ENCODE results near the gene TIMP4.

The TIMP4 gene

GRCh38 chr3:12158387-12159226 is at the start of gene TIMP4:
Gene TIMP4, minus strand, starts transcription at chr3:12158912. Its CDS starts 72 bp downstream, at chr3:12158840.
- no peak for DNase-seq

GRCh38 chr3:12205171-12205570 is 46.5 kb upstream of the TIMP4 start:
- no peak for DNase-seq

GRCh38 chr3:12201813-12202212 is 43.1 kb upstream of the TIMP4 start:
- DNase-seq: no peak

GRCh38 chr3:12198301-12198700 is 39.6 kb upstream of the TIMP4 start:
- no peak for DNase-seq

- DNase-seq: no peak
Observed at GRCh38 chr3:12197475-12197874, 38.8 kb upstream of the TIMP4 start.

- DNase-seq: no peak
Observed at GRCh38 chr3:12196684-12197083, 38.0 kb upstream of the TIMP4 start.

GRCh38 chr3:12195231-12195630 is 36.5 kb upstream of the TIMP4 start:
- no peak for DNase-seq

GRCh38 chr3:12194669-12195161 is 36.0 kb upstream of the TIMP4 start:
- DNase-seq: no peak

- DNase-seq: no peak
Observed at GRCh38 chr3:12194209-12194608, 35.5 kb upstream of the TIMP4 start.

- no peak for DNase-seq
Observed at GRCh38 chr3:12193485-12194165, 34.9 kb upstream of the TIMP4 start.

GRCh38 chr3:12192655-12193484 is 34.2 kb upstream of the TIMP4 start:
- DNase-seq: no peak

GRCh38 chr3:12192173-12192572 is 33.5 kb upstream of the TIMP4 start:
- DNase-seq: no peak

GRCh38 chr3:12191559-12191958 is 32.8 kb upstream of the TIMP4 start:
- DNase-seq: no peak

GRCh38 chr3:12190832-12191231 is 32.1 kb upstream of the TIMP4 start:
- no peak for DNase-seq

- DNase-seq: no peak
Observed at GRCh38 chr3:12190221-12190807, 31.6 kb upstream of the TIMP4 start.

GRCh38 chr3:12188681-12189287 is 30.1 kb upstream of the TIMP4 start:
- no peak for DNase-seq

- no peak for DNase-seq
Observed at GRCh38 chr3:12188328-12188648, 29.6 kb upstream of the TIMP4 start.

- DNase-seq: peak in 1 of 4 experiments; percentile 3
Observed at GRCh38 chr3:12187448-12188327, 29.0 kb upstream of the TIMP4 start.

GRCh38 chr3:12186515-12187286 is 28.0 kb upstream of the TIMP4 start:
- no peak for DNase-seq

- no peak for DNase-seq
Observed at GRCh38 chr3:12186046-12186445, 27.3 kb upstream of the TIMP4 start.
